Esophagus squamous epithelium (tissue), 5 donors: Measurements from ENCODE around the gene DCAF6. TPM values are rescaled to one million over a fixed set of nuclear protein-coding genes. Genes with fewer than 3 reads are reported as not detected.

Experiments used
- DNase-seq: peaks from one replicate; lab custom pipeline; 2025; lab: John Stamatoyannopoulos, UW
- H3K27ac ChIP-seq, 4 donors: fragments of 200-600 bp; sonication (generic); one replicate each; pipeline ENCODE4 v1.5.1; 2016 to 2019; ENCODE audit warnings: mild to moderate bottlenecking in 1 of 4
- H3K27me3 ChIP-seq, 4 donors: fragments of 200-600 bp; sonication (generic); 1 replicate in 3 of 4; 2 replicates in 1 of 4; pipeline versions ENCODE4 v1.5.1 to v1.6.0; 2017 to 2021; ENCODE audit warnings: antibody characterized with exemption in 1 of 4
- H3K36me3 ChIP-seq, 3 donors: fragments of 200-600 bp; sonication (generic); one replicate each; pipeline ENCODE4 v1.5.1; 2016 to 2019
- H3K4me1 ChIP-seq, 3 donors: fragments of 200-600 bp; sonication (generic); one replicate each; pipeline ENCODE4 v1.5.1; 2017 to 2019
- H3K4me3 ChIP-seq, 4 donors: fragments of 200-600 bp; sonication (generic); 1 replicate in 3 of 4; 2 replicates in 1 of 4; pipeline ENCODE4 v1.5.1; 2016 to 2019; ENCODE audit warnings: mild to moderate bottlenecking in 2 of 4, moderate library complexity in 1 of 4
- H3K9me3 ChIP-seq, 3 donors: fragments of 200-600 bp; sonication (generic); one replicate each; pipeline ENCODE4 v1.5.1; 2016 to 2019
- CTCF ChIP-seq, 6 experiments: fragments of 450-650 bp in 4 of 6; fragments of 200-600 bp in 2 of 6; sonication (generic) in 2 of 6; IDR thresholded peaks; one replicate each; pipeline ENCODE4 v1.5.1; 2016 to 2019; ENCODE audit warnings: antibody characterized with exemption in 6 of 6, mild to moderate bottlenecking in 4 of 6, moderate library complexity in 4 of 6
- POLR2A ChIP-seq, 4 donors: fragments of 450-650 bp; IDR thresholded peaks; one replicate each; pipeline ENCODE4 v1.6.1; 2017; ENCODE audit warnings: antibody characterized with exemption in 4 of 4, mild to moderate bottlenecking in 4 of 4, moderate library complexity in 3 of 4
- WGBS, 2 donors: methylation state at CpG; one replicate each; pipeline ENCODE4 v1.1.5; 2018; 5-methylcytosine and 5-hydroxymethylcytosine counted together
- intact Hi-C: fragments of 100-400 bp; cut with DNase I; formaldehyde crosslinking; loops from one replicate; pipeline ENCODE4 v1.15.0; 2022
- total RNA-seq, 4 donors: library from RNA; depleted of rRNA; stranded (reverse); fragments of >200 nt; gene quantifications; one replicate each; pipeline ENCODE4 v1.1.0, GENCODE V29; 2016
- donor health status: DM: yes; HTN: yes; CAD: no.

DCAF6 gene
- total RNA-seq, 4 donors from 2014 or later, result 20.1 to 65.8 (median 44.5) TPM

GRCh38 chr1:168088511-168089325 is 152.2 kb downstream of the DCAF6 start:
- WGBS, 2 donors, result 84 to 91% methylated on average over 14 of the region's 14 CpGs
- Histone ChIP-seq H3K27me3 (no peaks in the 10 kb centered on the region), H3K4me3 (no peak overlapping the region), H3K36me3 (peaks cover 0 to 24% (median 0%) of the 10 kb centered on the region in 3 donors), H3K4me1 (peaks cover 0 to 55% (median 0%) of the 10 kb centered on the region in 3 donors), H3K9me3 (no peaks in the 10 kb centered on the region), H3K27ac (no peak overlapping the region)
- no peak for DNase-seq
- TF ChIP-seq POLR2A (IDR thresholded peaks at IDR 0.05) (no peak), CTCF (IDR thresholded peaks at IDR 0.05) (no peak)
- intact Hi-C loops, result no loop called here

GRCh38 chr1:168089326-168089978 is 153.0 kb downstream of the DCAF6 start:
- Histone ChIP-seq H3K36me3 (peaks cover 0 to 25% (median 0%) of the 10 kb centered on the region in 3 donors), H3K4me3 (no peak overlapping the region), H3K9me3 (no peaks in the 10 kb centered on the region), H3K27ac (no peak overlapping the region), H3K4me1 (peaks cover 0 to 49% (median 0%) of the 10 kb centered on the region in 3 donors), H3K27me3 (no peaks in the 10 kb centered on the region)
- intact Hi-C loops, result no loop called here
- WGBS, 2 donors, result 78 to 89% methylated on average over 1 to 2 of the region's 13 CpGs
- no peak for DNase-seq
- TF ChIP-seq POLR2A (IDR thresholded peaks at IDR 0.05) (no peak), CTCF (IDR thresholded peaks at IDR 0.05) (no peak)

GRCh38 chr1:168089979-168090337 is 153.5 kb downstream of the DCAF6 start:
- TF ChIP-seq CTCF (IDR thresholded peaks at IDR 0.05), result no peak
- TF ChIP-seq POLR2A (IDR thresholded peaks at IDR 0.05), result no peak
- intact Hi-C loops, result no loop called here
- Histone ChIP-seq H3K36me3 (peaks cover 0 to 25% (median 0%) of the 10 kb centered on the region in 3 donors), H3K27me3 (no peaks in the 10 kb centered on the region), H3K4me3 (no peak overlapping the region), H3K27ac (no peak overlapping the region), H3K9me3 (no peaks in the 10 kb centered on the region), H3K4me1 (peaks cover 0 to 44% (median 0%) of the 10 kb centered on the region in 3 donors)
- WGBS, 2 donors, result 85 to 95% methylated on average over 2 of the region's 2 CpGs
- no peak for DNase-seq

- 84 to 90% methylated on average over 12 of the region's 14 CpGs for WGBS, 2 donors
- Histone ChIP-seq H3K27me3 (no peaks in the 10 kb centered on the region), H3K36me3 (peaks cover 0 to 27% (median 0%) of the 10 kb centered on the region in 3 donors), H3K4me3 (no peak overlapping the region), H3K27ac (no peak overlapping the region), H3K4me1 (peaks cover 0 to 40% (median 0%) of the 10 kb centered on the region in 3 donors), H3K9me3 (no peaks in the 10 kb centered on the region)
- no peak for TF ChIP-seq POLR2A (IDR thresholded peaks at IDR 0.05)
- no peak for TF ChIP-seq CTCF (IDR thresholded peaks at IDR 0.05)
- DNase-seq, result no peak
- intact Hi-C loops, result no loop called here
Measured at GRCh38 chr1:168090395-168090794, 153.9 kb downstream of the DCAF6 start.

- Histone ChIP-seq H3K27ac (no peak overlapping the region), H3K9me3 (no peaks in the 10 kb centered on the region), H3K27me3 (no peaks in the 10 kb centered on the region), H3K4me1 (peaks cover 0 to 33% (median 0%) of the 10 kb centered on the region in 3 donors), H3K36me3 (peaks cover 0 to 33% (median 0%) of the 10 kb centered on the region in 3 donors), H3K4me3 (no peak overlapping the region)
- WGBS, 2 donors, result 83 to 87% methylated on average over 9 of the region's 9 CpGs
- DNase-seq, result no peak
- TF ChIP-seq POLR2A (IDR thresholded peaks at IDR 0.05) (no peak), CTCF (IDR thresholded peaks at IDR 0.05) (no peak)
- intact Hi-C loops, result no loop called here
Measured at GRCh38 chr1:168091063-168091462, 154.6 kb downstream of the DCAF6 start.
